ENCODE data around the gene CDH20. TPM values are rescaled to one million over a fixed set of nuclear protein-coding genes. Genes with fewer than 3 reads are reported as not detected.

The CDH20 gene
- polyA plus RNA-seq, 3 donors from 2014 or later = not detected

DNA sequence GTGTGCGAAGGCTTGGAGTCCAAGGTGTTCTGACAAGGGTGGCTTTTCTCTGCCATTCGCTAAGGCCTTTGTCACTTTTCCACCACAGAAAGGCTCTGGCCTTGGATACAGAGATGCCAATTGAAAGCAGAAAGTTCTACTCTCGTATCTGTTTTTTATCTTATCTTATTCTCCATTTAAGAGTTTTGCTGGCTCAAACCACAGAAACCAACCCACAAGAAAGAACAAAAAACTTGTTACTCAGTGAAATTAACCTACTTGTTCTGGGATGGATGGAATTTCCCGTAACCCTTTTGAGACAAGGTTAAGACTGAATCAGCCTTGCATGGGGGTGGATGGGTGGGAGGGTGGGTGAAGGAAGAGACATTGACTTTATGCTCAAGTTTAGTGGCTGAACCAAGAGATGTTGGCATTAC lies 221.7 kb downstream of the CDH20 start:
- Mint-ChIP-seq H3K27me3 (ENCODE audit: low read depth in 3 of 3) (peaks cover 0 to 6% (median 5%) of the 10 kb centered on the region in 3 donors), H3K9me3 (peaks cover 0 to 3% (median 0%) of the 10 kb centered on the region in 6 donors), H3K27ac (peak overlapping the region in 2 of 6 donors; percentile 60 to 84), H3K4me3 (peak overlapping the region in 4 of 5 donors; percentile 62 to 85 (median 74)), H3K4me1 (peaks cover 0 to 6% of the 10 kb centered on the region in 2 donors), H3K36me3 (no peaks in the 10 kb centered on the region)
- no peak for DNase-seq

DNA sequence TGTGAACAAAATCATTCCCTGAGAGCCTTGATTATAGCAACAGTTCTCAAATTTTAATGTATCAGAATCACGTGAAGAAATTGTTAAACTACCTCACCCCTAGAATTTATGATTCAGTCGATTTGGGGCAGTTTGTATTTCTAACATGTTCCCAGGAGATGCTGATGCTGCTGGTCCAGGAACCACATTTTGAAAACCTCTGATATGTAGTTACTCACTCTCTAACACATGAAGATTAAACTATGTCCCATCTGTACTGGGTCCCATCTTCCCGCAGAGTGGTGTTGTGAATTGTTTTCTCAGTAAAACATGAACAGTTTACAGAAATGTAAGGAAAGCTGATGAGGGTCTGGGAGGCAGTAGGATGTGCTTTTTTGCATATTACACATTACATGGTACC lies 223.1 kb downstream of the CDH20 start:
- Mint-ChIP-seq H3K27ac (no peak overlapping the region), H3K4me3 (no peak overlapping the region), H3K27me3 (ENCODE audit: low read depth in 3 of 3) (peaks cover 0 to 9% (median 5%) of the 10 kb centered on the region in 3 donors), H3K4me1 (peaks cover 0 to 6% of the 10 kb centered on the region in 2 donors), H3K9me3 (peaks cover 0 to 3% (median 0%) of the 10 kb centered on the region in 6 donors), H3K36me3 (no peaks in the 10 kb centered on the region)
- no peak for DNase-seq

DNA sequence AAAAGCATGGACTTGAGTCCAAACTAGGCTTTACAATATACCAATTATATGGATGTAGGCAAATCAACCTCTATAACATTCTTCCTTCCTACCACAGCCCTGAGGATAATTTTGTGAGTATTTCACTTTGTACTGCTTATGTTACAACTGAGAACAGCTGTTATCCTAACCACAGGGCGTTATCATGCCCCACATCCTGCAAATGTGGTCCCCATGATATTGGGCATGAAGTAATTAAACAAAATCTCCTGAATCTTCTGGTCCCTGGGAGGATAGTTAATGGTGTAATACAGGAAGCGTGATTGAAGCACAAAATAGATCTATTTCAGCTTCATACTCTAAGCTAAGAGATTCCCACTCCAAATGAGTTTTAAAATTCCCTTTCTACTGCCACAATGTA lies 223.6 kb downstream of the CDH20 start:
- H3K4me1 Mint-ChIP-seq = peaks cover 0 to 6% of the 10 kb centered on the region in 2 donors
- peaks cover 0 to 9% (median 5%) of the 10 kb centered on the region in 3 donors for H3K27me3 Mint-ChIP-seq (ENCODE audit: low read depth in 3 of 3)

DNA sequence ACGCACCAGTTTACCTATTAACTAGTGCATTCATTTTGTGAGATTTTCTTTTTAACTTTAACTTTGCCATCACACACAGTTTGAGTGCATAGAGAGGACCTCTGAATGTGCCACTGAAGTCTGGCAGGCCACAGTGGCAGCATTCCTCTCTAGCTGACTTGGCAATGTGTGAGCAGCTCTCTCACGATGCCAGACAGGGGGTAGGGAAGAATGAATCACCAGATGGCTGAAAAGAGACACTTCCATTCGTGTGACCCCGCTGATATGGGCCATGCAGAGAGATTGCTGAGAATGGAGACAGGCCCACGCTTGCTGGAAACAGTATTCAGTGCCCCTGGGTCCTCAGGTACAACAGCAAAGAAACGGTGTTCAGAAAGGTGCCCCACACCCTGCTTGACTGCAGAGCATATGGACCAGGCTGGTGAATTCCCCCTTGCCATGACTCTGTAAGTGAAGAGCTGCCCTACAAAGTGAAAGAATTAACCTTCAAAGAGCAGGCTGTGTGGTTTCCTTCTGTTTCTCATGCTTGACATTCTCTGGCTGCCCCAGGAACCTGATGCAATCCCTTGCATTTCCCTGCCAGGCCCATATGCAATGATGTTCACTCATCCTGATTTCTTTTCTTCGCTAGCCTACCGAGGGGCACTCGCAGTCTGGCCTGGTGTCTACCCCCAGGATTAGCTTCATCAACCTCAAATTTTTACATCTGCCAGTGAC lies 236.1 kb downstream of the CDH20 start:
- H3K27me3 Mint-ChIP-seq (ENCODE audit: low read depth in 3 of 3) = peaks cover 0 to 2% (median 2%) of the 10 kb centered on the region in 3 donors
- no peak for DNase-seq
- peaks cover 0 to 4% (median 0%) of the 10 kb centered on the region in 6 donors for H3K9me3 Mint-ChIP-seq
- no peaks in the 10 kb centered on the region for H3K36me3 Mint-ChIP-seq
- H3K4me3 Mint-ChIP-seq = no peak overlapping the region
- no peaks in the 10 kb centered on the region for H3K4me1 Mint-ChIP-seq
- H3K27ac Mint-ChIP-seq = no peak overlapping the region

More for the DNA sequence above, 223.6 kb downstream of the CDH20 start:
- DNase-seq = no peak
- H3K36me3 Mint-ChIP-seq = no peaks in the 10 kb centered on the region
- no peak overlapping the region for H3K4me3 Mint-ChIP-seq
- H3K9me3 Mint-ChIP-seq = peaks cover 0 to 3% (median 0%) of the 10 kb centered on the region in 6 donors
- H3K27ac Mint-ChIP-seq = no peak overlapping the region

DNA sequence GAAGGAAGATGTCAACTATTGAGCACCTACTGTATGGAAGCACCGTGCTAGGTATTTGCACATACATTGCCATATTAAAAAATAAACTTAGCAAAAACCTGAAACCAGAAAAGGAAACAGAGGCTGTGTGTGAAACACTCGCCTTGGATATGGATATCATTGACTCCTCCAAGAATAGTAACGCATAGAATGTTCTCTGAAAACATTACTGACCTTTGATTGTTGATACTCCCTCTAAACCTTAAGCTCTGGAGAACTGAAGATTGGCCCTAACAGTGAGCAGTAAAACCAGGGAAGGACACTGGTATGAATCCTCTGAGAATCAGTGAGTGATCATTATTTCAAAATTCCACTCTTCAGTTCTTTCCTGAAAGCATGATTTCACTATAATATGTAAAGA lies 236.8 kb downstream of the CDH20 start:
- no peaks in the 10 kb centered on the region for H3K36me3 Mint-ChIP-seq
- peaks cover 0 to 2% (median 2%) of the 10 kb centered on the region in 3 donors for H3K27me3 Mint-ChIP-seq (ENCODE audit: low read depth in 3 of 3)
- H3K4me1 Mint-ChIP-seq = no peaks in the 10 kb centered on the region
- H3K27ac Mint-ChIP-seq = no peak overlapping the region
- H3K4me3 Mint-ChIP-seq = no peak overlapping the region
- H3K9me3 Mint-ChIP-seq = peaks cover 0 to 4% (median 0%) of the 10 kb centered on the region in 6 donors
- no peak for DNase-seq

DNA sequence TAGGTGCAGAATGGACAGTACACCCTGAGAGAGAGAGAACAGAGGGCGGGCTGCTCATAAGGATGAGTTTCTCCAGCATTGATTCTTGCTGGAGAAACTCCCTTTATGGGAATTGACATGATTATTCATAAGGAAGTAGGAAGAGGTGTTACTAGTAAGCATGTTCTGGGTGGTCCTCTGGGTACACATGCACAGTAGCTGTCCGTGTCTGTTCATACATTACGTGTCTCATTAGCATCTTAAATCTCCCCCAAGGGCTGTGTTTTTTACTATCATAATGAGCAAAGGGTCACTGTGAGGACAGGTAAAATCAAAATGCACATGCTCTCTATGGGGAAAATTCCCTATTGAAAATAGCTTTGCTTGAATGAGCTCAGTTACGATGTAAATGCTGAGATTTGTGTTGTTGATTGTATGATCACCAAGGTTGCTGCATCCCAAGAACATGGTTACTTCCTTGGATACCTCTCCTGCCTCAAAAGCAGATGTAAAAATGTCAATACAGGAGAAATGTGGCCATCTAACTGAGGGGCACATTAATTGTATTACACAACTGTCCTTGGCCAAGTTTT lies 238.9 kb downstream of the CDH20 start:
- Mint-ChIP-seq H3K4me3 (no peak overlapping the region), H3K9me3 (peaks cover 0 to 4% (median 0%) of the 10 kb centered on the region in 6 donors), H3K27ac (no peak overlapping the region), H3K27me3 (ENCODE audit: low read depth in 3 of 3) (peaks cover 0 to 3% (median 2%) of the 10 kb centered on the region in 3 donors), H3K36me3 (no peaks in the 10 kb centered on the region), H3K4me1 (no peaks in the 10 kb centered on the region)
- DNase-seq = no peak

DNA sequence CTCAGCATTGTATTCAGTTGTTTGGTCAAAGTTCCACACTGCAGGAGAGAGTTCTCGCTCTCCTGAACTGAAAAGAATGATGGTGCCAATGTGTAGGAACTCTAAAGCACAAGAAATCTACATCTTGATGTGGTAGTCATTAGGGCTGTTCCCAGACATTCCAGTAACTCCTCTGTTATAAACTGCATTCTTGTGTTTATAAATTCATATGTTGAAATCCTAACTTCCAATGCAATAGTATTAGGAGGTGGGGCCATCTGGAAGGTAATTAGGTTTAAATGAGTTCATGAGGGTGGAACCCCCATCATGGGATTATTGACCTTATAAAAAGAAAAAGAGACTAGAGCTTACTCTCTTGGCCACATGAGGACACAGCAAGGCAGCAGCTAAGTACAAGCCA lies 239.6 kb downstream of the CDH20 start:
- H3K27me3 Mint-ChIP-seq (ENCODE audit: low read depth in 3 of 3) = peaks cover 0 to 3% (median 2%) of the 10 kb centered on the region in 3 donors
- H3K27ac Mint-ChIP-seq = no peak overlapping the region
- no peak for DNase-seq
- H3K9me3 Mint-ChIP-seq = peaks cover 0 to 4% (median 0%) of the 10 kb centered on the region in 6 donors
- no peak overlapping the region for H3K4me3 Mint-ChIP-seq
- no peaks in the 10 kb centered on the region for H3K4me1 Mint-ChIP-seq
- no peaks in the 10 kb centered on the region for H3K36me3 Mint-ChIP-seq

DNA sequence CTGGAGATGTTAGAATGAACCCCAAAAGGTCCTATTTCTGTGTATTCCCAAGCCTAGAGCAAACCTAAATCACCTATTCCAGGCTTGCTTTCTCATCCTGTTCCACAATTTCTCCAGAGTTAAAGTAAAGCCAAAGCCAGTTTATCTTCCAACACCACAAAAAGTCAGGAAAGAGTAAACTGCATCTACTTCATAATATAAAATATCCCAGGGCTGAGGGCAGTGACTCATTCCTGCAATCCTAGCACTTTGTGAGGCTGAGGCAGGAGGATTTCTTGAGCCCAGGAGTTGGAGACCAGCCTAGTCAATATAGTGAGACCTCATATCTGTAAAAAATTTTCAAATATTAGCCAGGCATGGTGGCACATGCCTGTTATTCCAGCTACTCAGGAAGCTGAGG lies 241.4 kb downstream of the CDH20 start:
- Mint-ChIP-seq H3K4me1 (no peaks in the 10 kb centered on the region), H3K9me3 (peaks cover 0 to 2% (median 0%) of the 10 kb centered on the region in 6 donors), H3K27me3 (ENCODE audit: low read depth in 3 of 3) (peaks cover 0 to 3% (median 0%) of the 10 kb centered on the region in 3 donors), H3K36me3 (no peaks in the 10 kb centered on the region), H3K27ac (no peak overlapping the region), H3K4me3 (no peak overlapping the region)
- no peak for DNase-seq

DNA sequence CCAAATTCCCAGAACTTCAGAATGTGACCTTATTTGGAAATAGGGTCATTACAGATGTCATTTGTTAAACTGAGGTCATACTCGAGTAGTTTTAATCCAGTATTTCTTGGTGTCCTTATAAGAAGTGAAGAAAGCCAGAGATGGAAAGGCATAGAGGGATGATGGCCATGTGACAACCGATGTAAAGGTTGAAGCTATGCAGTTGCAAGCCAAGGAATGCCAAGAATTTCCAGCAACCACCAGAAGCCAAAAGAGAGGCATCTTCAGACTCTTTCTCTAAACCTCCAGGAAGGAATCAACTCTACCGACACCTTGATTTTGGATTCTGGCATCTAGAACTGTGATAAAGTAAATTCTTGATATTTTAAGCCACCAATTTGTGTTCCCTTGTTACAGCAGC lies 242.2 kb downstream of the CDH20 start:
- Mint-ChIP-seq H3K36me3 (no peaks in the 10 kb centered on the region), H3K27ac (no peak overlapping the region), H3K9me3 (peaks cover 0 to 2% (median 0%) of the 10 kb centered on the region in 6 donors), H3K4me1 (no peaks in the 10 kb centered on the region), H3K27me3 (ENCODE audit: low read depth in 3 of 3) (peaks cover 0 to 5% (median 0%) of the 10 kb centered on the region in 3 donors), H3K4me3 (no peak overlapping the region)
- no peak for DNase-seq

DNA sequence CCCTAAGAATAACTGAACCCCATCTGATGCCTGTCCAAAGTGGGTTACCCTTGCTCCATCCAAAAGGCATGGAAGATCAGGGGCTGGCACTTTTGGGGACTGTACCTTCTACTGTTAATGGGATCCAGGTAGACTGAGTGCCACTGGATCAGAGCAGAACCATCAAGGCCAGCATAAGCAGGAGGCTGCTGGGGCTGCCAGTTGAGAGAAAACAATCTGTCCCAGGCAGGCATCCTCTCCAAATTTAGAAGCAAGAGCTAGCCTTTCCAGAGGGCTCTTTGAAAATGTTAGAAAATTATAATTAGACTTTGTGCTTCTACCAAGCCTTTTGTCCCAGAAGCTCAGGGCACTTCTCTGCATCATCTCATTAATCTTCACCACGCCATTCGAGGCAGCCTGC lies 245.6 kb downstream of the CDH20 start:
- Mint-ChIP-seq H3K9me3 (peaks cover 0 to 1% (median 0%) of the 10 kb centered on the region in 6 donors), H3K27me3 (ENCODE audit: low read depth in 3 of 3) (peaks cover 0 to 16% (median 1%) of the 10 kb centered on the region in 3 donors), H3K4me1 (peaks cover 6 to 8% of the 10 kb centered on the region in 2 donors), H3K27ac (no peak overlapping the region), H3K4me3 (no peak overlapping the region), H3K36me3 (no peaks in the 10 kb centered on the region)
- no peak for DNase-seq

DNA sequence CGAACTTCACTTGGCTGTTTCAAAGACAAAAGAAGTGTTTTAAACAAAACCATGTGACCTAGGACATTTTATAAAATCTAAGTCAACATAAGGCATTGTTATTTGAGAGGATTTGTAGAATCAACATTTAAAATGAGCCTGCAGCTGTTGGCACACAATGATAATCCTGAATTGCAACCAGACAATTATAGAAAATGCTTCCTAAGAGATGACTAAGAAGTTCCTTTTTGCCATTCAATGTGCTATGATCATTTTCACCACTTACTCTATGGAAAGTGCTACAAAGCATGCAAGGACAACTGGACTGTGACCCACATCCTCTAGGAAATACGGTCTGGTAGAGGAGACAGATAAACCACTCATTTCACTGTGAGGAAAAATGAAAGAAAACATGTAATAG lies 246.4 kb downstream of the CDH20 start:
- H3K36me3 Mint-ChIP-seq = no peaks in the 10 kb centered on the region

DNA sequence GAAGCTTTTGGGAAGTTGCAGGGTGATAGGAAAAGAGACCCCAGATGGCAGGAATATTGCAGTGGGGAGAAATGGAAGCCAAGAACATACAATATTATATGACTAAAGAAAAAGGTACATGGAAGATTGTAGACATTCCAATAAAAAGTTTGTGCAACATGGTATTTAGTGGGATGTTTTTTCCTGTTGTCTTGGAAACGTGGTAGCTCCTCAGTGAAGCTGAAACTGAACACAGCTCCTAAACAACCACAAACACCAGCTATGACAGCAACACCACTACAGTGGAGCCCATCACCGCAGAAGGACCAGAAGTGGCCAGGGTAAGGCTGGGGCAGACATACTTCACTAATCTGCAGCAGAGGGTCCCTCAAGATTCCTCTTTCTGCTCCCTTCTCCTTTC lies 246.8 kb downstream of the CDH20 start:
- Mint-ChIP-seq H3K9me3 (peaks cover 0 to 1% (median 0%) of the 10 kb centered on the region in 6 donors), H3K27me3 (ENCODE audit: low read depth in 3 of 3) (peaks cover 0 to 18% (median 4%) of the 10 kb centered on the region in 3 donors), H3K4me3 (no peak overlapping the region), H3K4me1 (peaks cover 6 to 8% of the 10 kb centered on the region in 2 donors), H3K36me3 (no peaks in the 10 kb centered on the region), H3K27ac (no peak overlapping the region)
- no peak for DNase-seq

More for the DNA sequence above, 246.4 kb downstream of the CDH20 start:
- DNase-seq = no peak
- H3K4me3 Mint-ChIP-seq = no peak overlapping the region
- peaks cover 6 to 8% of the 10 kb centered on the region in 2 donors for H3K4me1 Mint-ChIP-seq
- H3K9me3 Mint-ChIP-seq = peaks cover 0 to 1% (median 0%) of the 10 kb centered on the region in 6 donors
- peaks cover 0 to 18% (median 4%) of the 10 kb centered on the region in 3 donors for H3K27me3 Mint-ChIP-seq (ENCODE audit: low read depth in 3 of 3)
- no peak overlapping the region for H3K27ac Mint-ChIP-seq

DNA sequence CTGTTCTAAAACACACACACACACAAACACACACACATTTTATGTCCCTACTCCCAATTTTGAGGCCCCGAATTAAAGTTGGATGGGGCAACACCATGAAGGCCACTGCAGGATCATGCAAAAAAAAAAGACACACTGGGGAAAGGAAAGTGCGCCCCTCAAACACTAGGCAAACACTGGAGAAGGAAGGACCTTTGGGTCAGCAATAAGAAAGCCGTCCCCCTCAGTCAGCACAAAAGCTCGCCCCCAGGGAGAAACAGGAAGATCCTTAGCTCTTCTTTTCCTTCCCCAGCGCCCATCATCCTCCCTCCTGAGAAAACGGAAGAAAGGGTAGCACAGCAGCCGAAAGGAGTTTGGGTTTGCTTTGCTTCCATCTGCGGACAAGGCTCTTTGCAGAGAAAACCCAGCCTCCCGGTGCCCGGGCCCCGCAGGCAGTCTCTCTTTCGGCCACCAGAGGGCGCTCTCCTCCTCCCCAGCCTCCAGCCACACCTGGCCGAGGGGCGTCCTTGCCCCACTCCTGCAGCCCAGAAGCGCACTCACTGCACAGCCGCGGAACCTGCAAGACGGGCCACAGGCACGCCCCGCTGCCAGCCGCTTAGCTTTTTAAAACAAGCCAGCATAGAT lies 248.5 kb downstream of the CDH20 start:
- peaks cover 2 to 17% (median 7%) of the 10 kb centered on the region in 3 donors for H3K27me3 Mint-ChIP-seq (ENCODE audit: low read depth in 3 of 3)
- DNase-seq = peak; percentile 39 to 52 (median 47)

More for the DNA sequence above, 248.5 kb downstream of the CDH20 start:
- Mint-ChIP-seq H3K4me3 (peak overlapping the region in 1 of 5 donors; percentile 38), H3K27ac (no peak overlapping the region), H3K4me1 (peaks cover 6 to 8% of the 10 kb centered on the region in 2 donors), H3K36me3 (no peaks in the 10 kb centered on the region), H3K9me3 (peaks cover 0 to 1% (median 0%) of the 10 kb centered on the region in 6 donors)

Data from immature natural killer cell (primary cell).